B cell (primary cell): ENCODE measurements around the gene COG8.

Source experiments
- CTCF ChIP-seq: fragments of 200-600 bp; IDR thresholded peaks from one replicate; pipeline ENCODE4 v1.8.0; 2022; ENCODE audit warnings: antibody characterized with exemption, mild to moderate bottlenecking
- EZH2 ChIP-seq: IDR thresholded peaks from 2 replicates; pipeline ENCODE4 v1.6.1; 2012; ENCODE audit warnings: borderline replicate concordance, low read depth, mild to moderate bottlenecking, moderate library complexity, low read length; ENCODE audit not compliant: insufficient read depth, poor library complexity, severe bottlenecking

- TF ChIP-seq CTCF = no peak
- no peak for TF ChIP-seq EZH2
These were observed 38.2 kb downstream of the COG8 start for GRCh38 chr16:69301187-69301586.
